ENCODE results near the gene IFNA2.
A peak's percentile ranks its signal among the peaks of the same experiment; 100 is the strongest.
"Not testable (repeated sequence)": the region's sequence is repeated elsewhere in the genome, so short reads cannot be mapped to it uniquely, and the experiment has no call there.

The IFNA2 gene

DNA sequence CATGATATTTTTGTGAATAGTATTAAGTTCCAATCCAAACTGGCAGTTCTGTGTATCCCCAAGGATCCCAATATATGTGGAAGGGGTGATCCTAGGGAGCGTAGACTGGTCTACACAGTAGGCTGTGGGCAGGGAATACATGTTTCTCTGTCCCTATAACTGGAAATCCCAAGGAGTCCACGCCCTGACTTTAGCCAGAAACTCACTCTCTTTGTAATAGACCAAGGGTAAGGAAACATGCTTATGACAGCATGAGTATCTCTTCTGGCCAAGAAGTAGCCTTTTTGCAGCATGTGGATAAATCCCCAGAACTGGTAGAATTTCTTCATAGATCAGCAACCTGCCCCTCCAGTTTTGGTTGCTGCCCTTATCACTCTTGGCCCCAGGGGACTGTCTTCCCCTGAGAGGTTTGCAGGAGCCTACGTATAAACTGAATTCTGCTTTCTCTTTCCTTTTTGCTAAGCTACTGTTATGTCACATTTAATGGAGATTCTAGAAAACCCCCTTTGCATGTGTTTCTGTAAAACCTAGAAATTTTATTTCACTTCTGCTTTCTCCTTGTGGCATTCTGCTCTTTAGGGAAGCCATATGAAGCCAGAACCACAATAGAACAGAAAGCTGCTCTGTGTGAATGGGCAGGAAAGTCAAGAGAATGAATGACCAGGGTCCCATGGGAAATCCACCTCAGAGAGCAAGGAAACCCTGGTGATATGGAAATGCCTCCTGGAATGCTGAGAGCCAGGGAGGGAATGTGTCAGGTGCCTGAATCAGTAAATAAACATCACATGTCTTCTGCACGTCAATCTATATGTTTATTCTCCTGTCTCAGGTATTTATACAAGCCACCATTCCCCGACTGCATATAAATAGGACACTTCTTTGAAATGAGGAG is 3.5 kb downstream of the IFNA2 start:
- DNase-seq, result no peak

DNA sequence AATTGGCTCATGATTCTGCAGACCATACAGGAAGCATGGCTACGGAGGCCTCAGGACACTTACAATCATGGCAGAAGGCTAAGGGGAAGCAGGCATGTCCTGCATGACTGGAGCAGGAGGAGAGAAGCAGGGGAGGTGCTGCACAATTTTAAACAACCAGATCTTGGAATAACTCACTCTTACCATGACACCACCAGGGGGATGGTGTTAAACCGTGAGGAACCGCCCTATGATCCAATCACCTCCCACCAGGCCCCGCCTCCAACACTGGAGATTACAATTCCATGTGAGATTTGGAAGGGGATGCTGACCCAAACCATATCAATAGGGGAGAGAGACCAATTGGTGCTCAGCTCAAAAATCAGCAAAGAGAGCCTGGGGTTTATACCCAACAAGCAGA is 13.7 kb downstream of the IFNA2 start:
- not testable (repeated sequence) for DNase-seq

GRCh38 chr9:21367957-21368356 is 17.2 kb downstream of the IFNA2 start, which contains the start of gene IFNA13:
IFNA13 (minus strand) TSS chr9:21368057; CDS start chr9:21368010, 47 bp downstream.
- DNase-seq, result no peak

- not testable (repeated sequence) for DNase-seq
Measured at GRCh38 chr9:21367169-21367568, 18.0 kb downstream of the IFNA2 start.

DNA sequence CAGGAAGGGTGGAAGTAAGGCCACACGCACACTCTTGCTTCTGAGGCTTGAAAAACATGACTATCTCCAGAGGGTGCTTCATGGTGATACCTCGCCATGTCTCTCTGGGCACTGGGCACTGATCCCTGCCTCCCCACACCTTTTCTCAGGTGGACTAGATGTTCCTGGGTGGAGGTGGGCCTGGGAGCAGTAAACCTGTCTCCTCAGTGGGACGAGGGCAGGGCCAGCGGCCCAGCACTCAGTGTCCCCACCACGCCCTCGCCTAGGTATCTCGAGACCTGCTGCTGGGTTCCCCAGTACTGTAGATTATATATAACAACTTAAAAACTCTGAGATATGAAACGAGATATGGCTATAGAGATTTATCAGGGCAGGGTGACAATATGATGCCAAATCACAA is 22.9 kb downstream of the IFNA2 start:
- DNase-seq, result no peak

GRCh38 chr9:21357479-21358460 is 27.4 kb downstream of the IFNA2 start:
- DNase-seq, result peak; percentile 15

DNA sequence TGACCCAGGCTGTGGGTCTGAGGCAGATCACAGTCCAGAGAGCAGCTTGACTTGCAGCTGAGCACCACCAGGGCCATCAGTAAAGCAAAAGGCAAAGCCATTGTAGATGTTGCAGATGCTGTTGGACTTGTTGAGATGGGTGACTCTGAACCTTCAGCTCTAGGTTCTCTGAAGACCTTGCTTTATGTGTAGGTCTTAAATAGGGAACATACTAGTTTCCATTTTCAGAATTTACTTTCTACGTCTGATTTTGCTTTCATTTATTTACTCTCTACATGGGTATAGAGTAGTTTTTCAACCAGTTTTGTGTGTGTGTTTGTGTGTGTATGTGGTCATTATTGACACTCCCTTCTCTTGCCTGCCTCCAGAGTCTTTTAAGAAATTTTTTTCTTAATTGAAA is 34.4 kb downstream of the IFNA2 start, which contains the start of gene IFNA6:
IFNA6 (minus strand) TSS at position 101 of the 400 bp plus-strand sequence; CDS start at position 101, 0 bp downstream.
- no peak for DNase-seq

GRCh38 chr9:21348430-21348970 is 36.7 kb downstream of the IFNA2 start:
- no peak for DNase-seq

DNA sequence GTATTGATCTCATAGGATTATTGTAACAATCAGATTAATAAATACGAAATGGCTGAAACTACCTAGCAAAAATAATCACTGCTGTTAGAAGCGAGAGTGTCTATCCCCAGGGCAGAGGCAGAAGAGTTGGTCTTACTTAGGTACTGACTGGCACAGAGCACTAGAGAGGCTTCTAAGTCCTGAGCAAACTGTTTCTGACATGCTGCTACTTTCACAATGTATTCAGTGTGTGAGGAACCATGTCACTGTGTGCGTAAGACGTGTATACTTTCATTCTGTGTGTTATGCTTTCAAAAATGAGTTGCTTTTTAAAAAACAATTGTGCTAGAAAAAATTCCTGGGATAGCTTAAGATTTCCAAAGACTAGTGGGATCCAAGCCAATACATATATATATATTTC is 44.5 kb downstream of the IFNA2 start:
- DNase-seq, result no peak

- DNase-seq, result no peak
Measured at GRCh38 chr9:21336457-21336856, 48.7 kb downstream of the IFNA2 start.

- DNase-seq, result peak; percentile 94
Measured at GRCh38 chr9:21334701-21335632, 50.2 kb downstream of the IFNA2 start, which contains the start of gene KLHL9. KLHL9 (minus strand) TSS chr9:21335404; CDS start chr9:21334859, 545 bp downstream.

Measured in fibroblast of skin of right biceps (primary cell).